ENCODE results near the gene TPRX1. TPM values are rescaled to one million over a fixed set of nuclear protein-coding genes. Genes with fewer than 3 reads are reported as not detected.
"Not testable (repeated sequence)": the region's sequence is repeated elsewhere in the genome, so short reads cannot be mapped to it uniquely, and the experiment has no call there.

The TPRX1 gene
- polyA plus RNA-seq: not detected
- long read RNA-seq, donor 1: 0 reads
- long read RNA-seq, donor 2: 0 reads
- long read RNA-seq, donor 3: 0 reads
- long read RNA-seq, donor 4: 0 reads
- long read RNA-seq, donor 5: 0 reads
- long read RNA-seq, donor 6: 0 reads
- long read RNA-seq, donor 7: 0 reads
- long read RNA-seq, donor 8: 0 reads
- long read RNA-seq, donor 9: 0 reads
- long read RNA-seq, donor 10: 0 reads

GRCh38 chr19:47804451-47804850 is at the start of gene TPRX1:
TSS of gene TPRX1 (minus strand) at chr19:47804551. CDS start at chr19:47804539, 12 bp downstream.
- H3K27me3 ChIP-seq (ENCODE audit: control insufficient read depth in 3 of 3, insufficient read depth in 3 of 3, low read length in 3 of 3); H3K27ac ChIP-seq (ENCODE audit: low read depth in 1 of 3, low read length in 2 of 3); H3K9me3 ChIP-seq (ENCODE audit: control insufficient read depth in 2 of 2, insufficient read depth in 1 of 2, low read depth in 1 of 2, low read length in 1 of 2); H3K36me3 ChIP-seq (ENCODE audit: control insufficient read depth in 3 of 3, insufficient read depth in 2 of 3, low read depth in 1 of 3, low read length in 3 of 3); H3K4me1 ChIP-seq (ENCODE audit: control insufficient read depth in 3 of 3, insufficient read depth in 2 of 3, low read depth in 1 of 3, low read length in 2 of 3); DNase-seq; FAIRE-seq; H3K4me3 ChIP-seq (ENCODE audit: low read depth in 1 of 3, low read length in 3 of 3): not testable (repeated sequence)
- WGBS, 3 donors: 77 to 82% (median 79%) methylated on average over 5 of the region's 5 CpGs

- Histone ChIP-seq H3K9me3 (ENCODE audit: control insufficient read depth in 2 of 2, insufficient read depth in 1 of 2, low read depth in 1 of 2, low read length in 1 of 2) (no peaks in the 10 kb centered on the region), H3K4me1 (ENCODE audit: control insufficient read depth in 3 of 3, insufficient read depth in 2 of 3, low read depth in 1 of 3, low read length in 2 of 3) (no peaks in the 10 kb centered on the region), H3K27me3 (ENCODE audit: control insufficient read depth in 3 of 3, insufficient read depth in 3 of 3, low read length in 3 of 3) (peaks cover 0 to 22% (median 17%) of the 10 kb centered on the region in 3 donors), H3K4me3 (ENCODE audit: low read depth in 1 of 3, low read length in 3 of 3) (no peak overlapping the region), H3K36me3 (ENCODE audit: control insufficient read depth in 3 of 3, insufficient read depth in 2 of 3, low read depth in 1 of 3, low read length in 3 of 3) (no peaks in the 10 kb centered on the region), H3K27ac (ENCODE audit: low read depth in 1 of 3, low read length in 2 of 3) (no peak overlapping the region)
- DNase-seq: no peak
- WGBS, 3 donors: 70 to 71% (median 71%) methylated on average over 5 of the region's 5 CpGs
- FAIRE-seq: no peak
Measured at GRCh38 chr19:47853003-47853402, 48.7 kb upstream of the TPRX1 start.

GRCh38 chr19:47848823-47849473 is 44.6 kb upstream of the TPRX1 start:
- no peaks in the 10 kb centered on the region for H3K36me3 ChIP-seq (ENCODE audit: control insufficient read depth in 3 of 3, insufficient read depth in 2 of 3, low read depth in 1 of 3, low read length in 3 of 3)
- H3K4me1 ChIP-seq (ENCODE audit: control insufficient read depth in 3 of 3, insufficient read depth in 2 of 3, low read depth in 1 of 3, low read length in 2 of 3): no peaks in the 10 kb centered on the region
- peak in 1 of 2 donors; percentile 14 for DNase-seq
- FAIRE-seq: no peak
- H3K4me3 ChIP-seq (ENCODE audit: low read depth in 1 of 3, low read length in 3 of 3): no peak overlapping the region
- H3K9me3 ChIP-seq (ENCODE audit: control insufficient read depth in 2 of 2, insufficient read depth in 1 of 2, low read depth in 1 of 2, low read length in 1 of 2): no peaks in the 10 kb centered on the region
- no peak overlapping the region for H3K27ac ChIP-seq (ENCODE audit: low read depth in 1 of 3, low read length in 2 of 3)
- H3K27me3 ChIP-seq (ENCODE audit: control insufficient read depth in 3 of 3, insufficient read depth in 3 of 3, low read length in 3 of 3): peaks cover 0 to 22% (median 17%) of the 10 kb centered on the region in 3 donors
- 5 to 13% (median 7%) methylated on average over 22 of the region's 22 CpGs for WGBS, 3 donors

GRCh38 chr19:47848425-47848822 is 44.1 kb upstream of the TPRX1 start:
- no peak overlapping the region for H3K4me3 ChIP-seq (ENCODE audit: low read depth in 1 of 3, low read length in 3 of 3)
- FAIRE-seq: no peak
- DNase-seq: no peak
- no peaks in the 10 kb centered on the region for H3K4me1 ChIP-seq (ENCODE audit: control insufficient read depth in 3 of 3, insufficient read depth in 2 of 3, low read depth in 1 of 3, low read length in 2 of 3)
- H3K27ac ChIP-seq (ENCODE audit: low read depth in 1 of 3, low read length in 2 of 3): no peak overlapping the region
- no peaks in the 10 kb centered on the region for H3K36me3 ChIP-seq (ENCODE audit: control insufficient read depth in 3 of 3, insufficient read depth in 2 of 3, low read depth in 1 of 3, low read length in 3 of 3)
- H3K9me3 ChIP-seq (ENCODE audit: control insufficient read depth in 2 of 2, insufficient read depth in 1 of 2, low read depth in 1 of 2, low read length in 1 of 2): no peaks in the 10 kb centered on the region
- WGBS, 3 donors: 57 to 68% (median 66%) methylated on average over 10 of the region's 10 CpGs
- peaks cover 0 to 22% (median 17%) of the 10 kb centered on the region in 3 donors for H3K27me3 ChIP-seq (ENCODE audit: control insufficient read depth in 3 of 3, insufficient read depth in 3 of 3, low read length in 3 of 3)

GRCh38 chr19:47842941-47843340 is 38.6 kb upstream of the TPRX1 start:
- Histone ChIP-seq H3K9me3 (ENCODE audit: control insufficient read depth in 2 of 2, insufficient read depth in 1 of 2, low read depth in 1 of 2, low read length in 1 of 2) (no peaks in the 10 kb centered on the region), H3K36me3 (ENCODE audit: control insufficient read depth in 3 of 3, insufficient read depth in 2 of 3, low read depth in 1 of 3, low read length in 3 of 3) (no peaks in the 10 kb centered on the region), H3K4me1 (ENCODE audit: control insufficient read depth in 3 of 3, insufficient read depth in 2 of 3, low read depth in 1 of 3, low read length in 2 of 3) (no peaks in the 10 kb centered on the region), H3K27me3 (ENCODE audit: control insufficient read depth in 3 of 3, insufficient read depth in 3 of 3, low read length in 3 of 3) (peaks cover 0 to 4% (median 4%) of the 10 kb centered on the region in 3 donors), H3K27ac (ENCODE audit: low read depth in 1 of 3, low read length in 2 of 3) (no peak overlapping the region), H3K4me3 (ENCODE audit: low read depth in 1 of 3, low read length in 3 of 3) (no peak overlapping the region)
- WGBS, 3 donors: 53 to 68% (median 56%) methylated on average over 5 of the region's 5 CpGs
- no peak for FAIRE-seq
- DNase-seq: no peak

GRCh38 chr19:47839913-47840312 is 35.6 kb upstream of the TPRX1 start:
- whole genome bisulfite sequencing, 3 donors: 21 to 31% (median 24%) methylated on average over 10 of the region's 10 CpGs
- H3K4me1 ChIP-seq (ENCODE audit: control insufficient read depth in 3 of 3, insufficient read depth in 2 of 3, low read depth in 1 of 3, low read length in 2 of 3): no peaks in the 10 kb centered on the region
- no peak overlapping the region for H3K4me3 ChIP-seq (ENCODE audit: low read depth in 1 of 3, low read length in 3 of 3)
- H3K27me3 ChIP-seq (ENCODE audit: control insufficient read depth in 3 of 3, insufficient read depth in 3 of 3, low read length in 3 of 3): peaks cover 0 to 4% (median 4%) of the 10 kb centered on the region in 3 donors
- no peaks in the 10 kb centered on the region for H3K36me3 ChIP-seq (ENCODE audit: control insufficient read depth in 3 of 3, insufficient read depth in 2 of 3, low read depth in 1 of 3, low read length in 3 of 3)
- H3K9me3 ChIP-seq (ENCODE audit: control insufficient read depth in 2 of 2, insufficient read depth in 1 of 2, low read depth in 1 of 2, low read length in 1 of 2): no peaks in the 10 kb centered on the region
- H3K27ac ChIP-seq (ENCODE audit: low read depth in 1 of 3, low read length in 2 of 3): no peak overlapping the region
- FAIRE-seq (no peak), DNase-seq (no peak)

- DNase-seq: no peak
- H3K27ac ChIP-seq (ENCODE audit: low read depth in 1 of 3, low read length in 2 of 3): no peak overlapping the region
- WGBS, 3 donors: 71 to 75% (median 72%) methylated on average over 14 to 16 of the region's 16 CpGs
- FAIRE-seq: no peak
- H3K4me3 ChIP-seq (ENCODE audit: low read depth in 1 of 3, low read length in 3 of 3): no peak overlapping the region
- H3K27me3 ChIP-seq (ENCODE audit: control insufficient read depth in 3 of 3, insufficient read depth in 3 of 3, low read length in 3 of 3): peaks cover 0 to 4% (median 4%) of the 10 kb centered on the region in 3 donors
- H3K36me3 ChIP-seq (ENCODE audit: control insufficient read depth in 3 of 3, insufficient read depth in 2 of 3, low read depth in 1 of 3, low read length in 3 of 3): no peaks in the 10 kb centered on the region
- H3K9me3 ChIP-seq (ENCODE audit: control insufficient read depth in 2 of 2, insufficient read depth in 1 of 2, low read depth in 1 of 2, low read length in 1 of 2): no peaks in the 10 kb centered on the region
- H3K4me1 ChIP-seq (ENCODE audit: control insufficient read depth in 3 of 3, insufficient read depth in 2 of 3, low read depth in 1 of 3, low read length in 2 of 3): no peaks in the 10 kb centered on the region
Measured at GRCh38 chr19:47839411-47839810, 35.1 kb upstream of the TPRX1 start.

- DNase-seq: no peak
- Histone ChIP-seq H3K4me1 (ENCODE audit: control insufficient read depth in 3 of 3, insufficient read depth in 2 of 3, low read depth in 1 of 3, low read length in 2 of 3) (no peaks in the 10 kb centered on the region), H3K4me3 (ENCODE audit: low read depth in 1 of 3, low read length in 3 of 3) (no peak overlapping the region), H3K9me3 (ENCODE audit: control insufficient read depth in 2 of 2, insufficient read depth in 1 of 2, low read depth in 1 of 2, low read length in 1 of 2) (no peaks in the 10 kb centered on the region), H3K27ac (ENCODE audit: low read depth in 1 of 3, low read length in 2 of 3) (no peak overlapping the region), H3K36me3 (ENCODE audit: control insufficient read depth in 3 of 3, insufficient read depth in 2 of 3, low read depth in 1 of 3, low read length in 3 of 3) (no peaks in the 10 kb centered on the region), H3K27me3 (ENCODE audit: control insufficient read depth in 3 of 3, insufficient read depth in 3 of 3, low read length in 3 of 3) (peaks cover 0 to 4% (median 4%) of the 10 kb centered on the region in 3 donors)
- no peak for FAIRE-seq
- 57 to 74% (median 72%) methylated on average over 7 to 8 of the region's 8 CpGs for WGBS, 3 donors
Measured at GRCh38 chr19:47836038-47836437, 31.7 kb upstream of the TPRX1 start.
